ENCODE measurements around the gene EEF1AKMT3.
A peak's percentile ranks its signal among the peaks of the same experiment; 100 is the strongest.
"Not testable (repeated sequence)": the region's sequence is repeated elsewhere in the genome, so short reads cannot be mapped to it uniquely, and the experiment has no call there.

EEF1AKMT3 gene

DNA sequence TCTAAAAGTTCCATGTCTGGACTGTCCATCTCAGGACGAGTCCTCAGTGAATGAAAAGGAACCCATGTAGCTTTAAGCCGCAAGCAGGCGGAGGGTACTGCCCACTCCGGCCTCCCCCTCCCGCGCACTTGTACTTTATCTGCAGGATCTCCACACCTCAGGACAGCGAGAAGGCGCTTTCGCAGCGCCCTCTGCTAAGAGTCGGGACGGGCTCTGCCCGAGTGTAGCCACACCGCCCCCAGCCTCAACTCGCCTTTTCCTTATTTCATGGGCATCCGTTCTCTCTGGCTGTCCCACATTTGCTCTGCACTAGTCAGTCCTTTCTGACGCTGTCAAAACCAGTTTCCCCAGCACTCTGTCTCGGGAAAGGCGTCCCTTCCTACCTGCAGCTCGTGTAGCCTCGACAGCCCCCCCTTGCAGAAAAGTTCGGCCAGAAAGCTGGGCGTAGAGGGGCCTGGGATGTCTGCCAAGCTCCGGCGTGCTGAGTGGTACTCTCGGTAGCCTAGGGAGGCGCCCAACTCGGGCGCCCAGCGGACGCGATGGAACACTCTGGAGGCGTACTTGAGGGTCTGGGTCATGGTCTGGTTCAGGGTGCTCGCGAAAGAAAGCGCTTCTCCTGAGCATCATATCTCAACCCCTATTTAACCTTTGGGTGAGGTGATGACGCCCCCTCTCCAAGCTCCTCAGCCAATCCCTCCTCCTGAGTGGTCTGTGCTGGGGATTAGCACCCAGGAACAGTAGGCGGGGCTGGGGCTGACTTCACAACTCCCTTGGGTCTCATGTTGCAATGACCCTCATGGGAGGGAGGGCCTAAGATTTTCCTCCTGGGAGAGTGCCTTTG lies 5.7 kb upstream of the EEF1AKMT3 start, which contains the start of gene CYP27B1:
Gene CYP27B1 (minus strand): TSS at position 615 of the 841 bp plus-strand sequence. CDS start 37 bp downstream, at position 578.
- no peak for DNase-seq

DNA sequence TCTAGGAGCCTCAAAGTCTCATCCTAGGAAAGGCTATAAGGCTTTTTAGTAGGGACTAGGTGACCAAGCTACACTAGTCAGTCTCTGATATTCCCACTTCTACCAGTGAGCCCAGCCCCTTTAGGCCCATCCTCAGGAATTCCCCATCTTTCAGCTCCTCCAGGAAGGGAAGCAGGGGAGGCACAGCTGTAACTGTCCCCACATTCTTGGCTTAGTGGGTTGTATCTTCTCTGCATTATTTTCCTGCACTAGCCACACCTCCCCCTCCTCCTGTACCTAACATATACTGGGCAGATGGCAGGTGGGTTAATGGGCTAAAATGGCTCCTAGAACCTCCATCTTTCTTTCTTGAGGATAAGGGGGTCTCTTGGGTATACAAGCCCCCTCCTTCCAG lies 5.1 kb upstream of the EEF1AKMT3 start:
- no peak for DNase-seq

DNA sequence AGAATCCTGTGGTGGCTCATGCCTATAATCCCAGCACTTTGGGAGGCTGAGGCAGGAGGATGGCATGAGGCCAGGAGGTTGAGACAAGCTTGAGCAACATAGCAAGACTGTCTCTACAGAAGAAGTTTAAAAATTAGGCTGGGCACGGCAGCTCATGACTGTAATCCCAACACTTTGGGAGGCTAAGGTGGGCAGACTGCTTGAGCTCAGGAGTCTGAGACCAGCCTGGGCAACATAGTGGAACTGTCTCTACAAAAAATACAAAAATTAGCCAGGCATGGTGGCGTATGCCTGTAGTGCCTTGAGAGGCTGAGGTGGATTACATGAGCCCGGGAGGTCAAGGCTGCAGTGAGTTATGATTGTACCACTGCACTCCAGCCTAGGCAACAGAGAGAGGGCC lies 4.5 kb upstream of the EEF1AKMT3 start:
- no peak for DNase-seq

DNA sequence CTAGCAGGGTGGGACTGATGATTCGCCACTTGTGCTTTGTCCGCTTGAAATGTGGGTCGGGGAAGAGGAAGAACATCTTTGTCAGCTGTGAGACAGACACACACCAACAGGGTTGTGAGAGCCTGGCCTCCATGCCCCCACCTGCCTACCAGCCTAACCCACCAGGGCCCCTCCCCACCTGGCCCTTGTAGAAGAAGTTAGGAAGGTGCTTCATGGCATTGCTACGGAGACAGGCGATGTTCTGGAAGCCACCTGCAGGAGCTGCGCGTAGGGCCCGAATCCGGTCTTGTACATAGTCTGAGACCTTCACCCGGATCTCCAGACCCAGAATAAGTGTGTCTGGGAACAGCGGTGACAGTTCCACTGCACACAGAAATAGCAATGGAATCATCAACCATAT lies 2.8 kb upstream of the EEF1AKMT3 start:
- DNase-seq, result no peak

DNA sequence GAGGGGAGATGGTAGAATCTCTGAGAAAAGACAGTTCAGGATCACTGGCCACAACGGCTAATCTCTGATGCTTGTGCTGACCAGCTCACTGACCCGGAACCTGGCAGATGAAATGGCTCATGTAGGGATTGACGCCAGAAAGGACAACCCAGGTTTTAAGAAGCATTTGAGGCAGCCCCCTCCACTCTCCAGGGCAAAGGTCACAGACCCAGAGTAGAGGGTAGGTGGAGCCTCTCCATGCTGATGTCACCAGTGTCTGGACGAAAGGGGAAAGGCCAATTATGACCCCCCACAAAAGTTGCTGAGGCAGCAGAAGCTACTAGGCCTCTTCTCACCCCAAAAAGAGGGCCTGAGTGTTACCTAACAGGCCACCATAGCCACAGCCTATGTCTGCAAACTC lies 1.7 kb upstream of the EEF1AKMT3 start:
- DNase-seq, result no peak

DNA sequence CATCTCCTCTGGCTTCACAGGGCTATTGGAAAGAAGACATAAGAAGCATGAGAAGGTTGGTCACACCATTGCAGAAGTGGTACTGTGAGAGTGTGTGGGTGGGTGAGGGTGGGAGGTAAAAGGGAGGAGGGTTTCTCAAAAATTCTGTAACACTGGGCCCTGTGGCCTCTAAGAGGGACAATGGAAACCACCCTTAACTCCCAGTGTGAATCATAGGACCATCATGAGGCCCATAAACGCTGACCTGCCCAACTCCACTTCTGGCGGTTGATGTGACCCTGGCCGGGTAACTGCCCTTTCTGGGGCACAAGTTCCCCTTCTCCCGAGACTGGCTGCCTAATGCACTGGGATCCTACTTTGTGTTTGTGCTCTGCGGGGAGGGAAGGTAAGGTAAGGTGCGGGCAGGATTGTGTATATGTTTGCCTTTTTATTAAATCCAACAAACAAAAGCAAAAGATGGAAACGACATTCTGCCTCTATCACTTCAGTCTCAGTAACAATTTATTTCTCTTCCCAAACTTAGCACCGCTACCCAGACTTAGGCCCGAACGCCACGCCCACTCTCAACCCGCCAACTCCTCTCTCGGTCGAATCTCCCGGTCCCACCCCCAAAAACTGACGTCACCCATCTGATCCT lies 1.1 kb upstream of the EEF1AKMT3 start:
- peak; percentile 92 for DNase-seq

DNA sequence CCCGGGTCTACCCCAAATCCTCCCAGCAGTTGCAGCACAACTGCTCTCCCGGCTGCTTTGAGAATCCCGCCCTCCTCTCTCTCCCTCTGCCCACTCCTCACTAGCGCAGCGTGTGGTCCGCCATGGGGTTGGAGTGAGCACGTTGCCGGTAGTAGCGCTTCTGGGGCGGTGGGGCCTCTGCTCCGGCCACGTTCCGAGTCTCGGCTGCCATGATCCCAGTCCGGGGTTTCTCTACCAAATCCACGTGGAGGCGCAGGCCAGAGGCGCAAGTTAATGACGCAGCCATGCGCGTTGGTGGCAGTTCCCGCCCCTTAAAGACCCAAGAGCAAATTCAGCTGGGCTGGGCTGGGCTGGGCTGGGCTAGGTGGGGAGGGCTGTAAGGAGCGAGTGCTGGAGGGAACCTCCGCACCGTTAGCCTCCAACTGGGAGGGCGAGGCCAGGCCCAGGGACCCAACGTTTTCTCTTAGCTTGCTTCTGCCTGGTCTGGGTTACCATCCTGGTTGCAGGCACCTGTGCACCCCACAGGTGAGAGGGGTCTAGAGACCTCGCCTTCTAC lies 463 bp upstream of the EEF1AKMT3 start, which contains the start of gene METTL1:
Gene METTL1 (minus strand): TSS at position 233 of the 556 bp plus-strand sequence. CDS start 22 bp downstream, at position 211.
- peak; percentile 97 for DNase-seq

DNA sequence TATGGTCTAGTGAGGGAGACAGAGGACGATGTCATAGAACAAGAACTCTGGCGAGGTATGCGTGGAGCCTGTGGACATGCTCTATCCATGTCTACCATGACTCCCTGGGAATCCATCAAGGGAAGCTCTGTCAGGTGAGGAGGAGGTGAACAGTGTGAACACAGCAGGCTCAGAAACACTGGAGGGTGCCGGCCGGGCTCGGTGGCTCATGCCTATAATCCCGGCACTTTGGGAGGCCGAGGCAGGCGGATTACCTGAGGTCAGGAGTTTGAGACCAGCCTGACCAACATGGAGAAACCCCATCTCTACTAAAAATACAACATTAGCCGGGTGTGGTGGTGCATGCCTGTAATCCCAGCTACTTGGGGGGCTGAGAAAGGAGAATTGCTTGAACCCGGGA lies 2.2 kb downstream of the EEF1AKMT3 start:
- not testable (repeated sequence) for DNase-seq

DNA sequence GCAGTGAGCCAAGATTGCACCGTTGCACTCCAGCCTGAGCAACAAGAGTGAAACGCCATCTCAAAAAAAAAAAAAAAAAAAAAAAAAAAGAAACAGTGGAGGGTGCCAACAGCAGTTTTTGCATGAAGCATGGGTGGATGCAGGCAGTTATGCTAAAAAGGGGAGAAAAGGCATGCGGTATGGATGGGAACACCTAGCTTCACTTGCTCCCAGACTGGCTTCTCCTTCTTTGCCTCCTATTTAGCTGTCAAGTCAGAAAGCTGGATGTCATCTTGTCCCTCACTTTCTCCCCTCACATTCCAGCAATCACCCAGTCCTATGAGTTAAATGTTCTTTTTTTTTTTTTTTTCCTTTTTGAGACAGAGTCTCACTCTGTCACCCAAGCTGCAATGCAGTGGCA lies 2.6 kb downstream of the EEF1AKMT3 start:
- no peak for DNase-seq

DNA sequence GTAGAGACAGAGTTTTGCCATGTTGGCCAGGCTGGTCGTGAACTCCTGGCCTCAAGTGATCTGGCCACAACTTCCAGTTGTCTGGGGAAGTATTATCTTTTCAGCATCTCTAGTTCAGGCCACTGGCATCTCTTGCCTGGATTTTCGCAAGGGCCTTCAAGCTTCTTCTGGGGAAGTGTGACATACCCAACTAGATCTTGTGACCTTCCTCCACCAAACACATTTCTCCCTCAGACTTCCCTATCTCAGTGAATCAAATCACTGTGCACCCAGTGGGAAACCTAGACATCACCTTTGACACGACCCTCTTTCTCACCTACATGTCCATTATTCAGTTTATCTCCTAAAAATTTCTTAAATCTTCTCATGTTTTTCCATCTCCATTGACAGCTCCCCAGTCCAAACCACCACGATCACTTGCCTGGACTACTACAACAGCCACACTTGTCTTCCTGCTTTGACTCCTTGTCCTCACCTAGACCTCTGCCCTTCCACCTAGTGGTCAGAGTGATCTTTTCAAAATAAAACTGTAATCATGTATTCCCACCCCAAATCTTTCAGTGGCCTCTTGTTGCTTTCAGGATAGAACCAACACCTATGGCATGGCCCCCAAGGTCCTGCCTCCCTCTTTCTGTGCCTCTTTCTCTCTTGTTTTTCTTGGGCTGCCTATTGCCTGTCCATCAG lies 3.3 kb downstream of the EEF1AKMT3 start:
- no peak for DNase-seq

DNA sequence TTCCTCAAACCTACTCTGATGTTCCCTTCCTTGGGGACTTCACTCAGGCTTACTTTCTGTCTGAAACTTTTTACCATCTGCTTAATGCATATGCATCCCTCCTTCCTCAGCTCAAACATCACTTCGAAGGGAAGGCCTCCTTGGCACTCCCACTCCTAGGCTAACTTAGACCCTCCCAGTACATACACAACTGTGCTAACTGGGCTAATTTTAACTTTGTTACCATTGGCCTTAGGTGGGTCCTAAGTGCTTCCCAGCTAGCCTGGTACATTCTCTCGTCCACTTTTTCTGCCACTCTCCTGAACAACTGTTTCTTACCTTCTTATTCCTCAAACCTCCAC lies 3.8 kb downstream of the EEF1AKMT3 start:
- DNase-seq, result no peak

DNA sequence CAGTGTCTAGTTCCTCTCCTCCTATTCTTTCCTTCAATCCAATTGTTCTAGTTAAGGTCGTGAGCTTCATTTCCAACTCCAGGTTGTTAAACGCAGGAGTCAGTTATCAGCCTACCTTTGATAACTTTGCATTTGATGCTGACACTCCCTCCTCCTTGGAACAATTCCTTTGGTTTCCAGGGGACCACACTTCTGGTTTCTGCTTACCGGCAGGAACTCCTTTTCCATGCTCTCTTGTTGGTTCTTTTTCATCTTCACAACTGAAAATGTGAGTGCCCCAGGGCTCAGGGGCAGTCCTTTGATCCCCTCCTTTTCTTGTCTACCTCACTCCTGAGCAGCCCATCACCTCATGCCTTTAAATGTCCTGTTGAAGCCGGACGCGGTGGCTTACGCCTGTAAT lies 5.0 kb downstream of the EEF1AKMT3 start:
- no peak for DNase-seq

DNA sequence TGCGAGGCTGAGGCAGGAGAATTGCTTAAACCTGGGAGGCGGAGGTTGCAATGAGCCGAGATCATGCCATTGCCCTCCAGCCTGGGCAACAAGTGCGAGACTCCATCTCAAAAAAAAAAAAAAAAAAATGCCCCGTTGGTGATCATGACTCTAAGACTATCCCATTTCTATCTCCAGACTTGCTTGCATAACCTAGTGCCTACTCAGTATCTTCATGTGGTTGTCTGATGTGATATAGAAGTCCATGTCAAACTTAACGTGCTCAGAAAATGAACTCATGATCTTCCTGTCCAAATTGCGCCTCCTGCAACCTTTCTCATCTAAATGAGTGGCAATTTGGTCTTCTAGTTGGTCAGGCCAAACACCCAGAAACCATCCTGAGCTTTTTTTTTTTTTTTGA lies 5.5 kb downstream of the EEF1AKMT3 start:
- no peak for DNase-seq

DNA sequence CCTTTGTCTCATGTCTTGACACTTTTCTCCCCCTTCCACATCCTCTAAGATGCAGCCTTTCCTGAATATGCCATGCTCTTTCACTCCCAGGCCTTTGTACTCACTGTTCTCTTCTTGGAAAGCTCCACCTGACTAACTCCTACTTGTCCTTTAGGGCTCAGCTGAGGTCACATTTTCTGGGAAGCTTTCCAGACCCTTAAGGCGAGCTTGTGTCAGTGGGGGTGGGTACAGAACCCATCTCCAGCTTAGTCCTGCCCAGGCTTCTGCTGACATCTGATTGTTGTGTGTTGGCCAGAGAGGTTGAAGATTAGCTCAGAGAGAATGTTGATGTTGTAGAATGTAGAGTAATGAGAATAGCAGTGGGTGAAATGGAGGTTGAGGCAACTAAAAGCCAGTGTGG lies 7.3 kb downstream of the EEF1AKMT3 start:
- no peak for DNase-seq

DNA sequence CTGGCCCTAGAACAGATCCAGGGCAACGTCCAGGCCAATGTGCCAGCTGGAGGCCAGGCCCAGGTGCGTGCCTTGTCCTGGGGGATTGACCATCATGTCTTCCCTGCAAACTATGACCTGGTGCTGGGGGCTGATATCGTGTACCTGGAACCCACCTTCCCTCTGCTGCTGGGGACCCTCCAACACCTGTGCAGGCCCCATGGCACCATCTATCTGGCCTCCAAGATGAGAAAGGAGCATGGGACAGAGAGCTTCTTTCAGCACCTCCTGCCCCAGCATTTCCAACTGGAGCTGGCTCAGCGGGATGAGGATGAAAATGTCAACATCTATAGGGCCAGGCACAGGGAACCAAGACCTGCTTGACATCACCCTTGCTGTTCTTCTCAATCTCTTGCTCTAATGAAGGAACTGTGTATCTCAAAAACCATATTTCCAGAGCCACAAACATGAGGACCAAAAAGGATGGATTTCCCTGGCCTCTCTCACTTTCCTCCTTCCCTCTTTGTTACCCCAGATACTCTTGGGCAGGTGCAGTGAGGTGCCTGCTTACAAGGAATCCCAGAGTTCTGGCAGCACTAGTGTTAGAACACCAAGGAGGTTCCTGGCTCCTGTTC lies 8.0 kb downstream of the EEF1AKMT3 start:
- no peak for DNase-seq

DNA sequence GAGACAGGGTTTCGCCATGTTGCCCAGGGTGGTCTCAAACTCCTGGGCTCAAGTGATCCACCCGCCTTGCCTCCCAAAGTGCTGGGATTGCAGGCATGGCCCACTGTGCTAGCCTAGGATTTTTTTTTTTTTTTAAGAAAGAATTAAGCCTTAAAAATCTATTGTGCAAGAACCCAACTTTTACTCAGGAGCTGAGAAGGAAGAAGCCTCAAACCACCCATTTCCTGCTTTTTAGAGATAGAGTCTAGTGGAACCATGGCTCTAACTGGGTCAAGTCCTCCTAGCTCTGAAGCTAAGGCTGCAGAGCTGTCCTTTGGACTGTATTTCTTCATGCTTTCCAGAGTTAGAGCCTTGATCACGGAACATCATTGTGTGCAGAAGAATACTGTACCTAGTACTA lies 8.8 kb downstream of the EEF1AKMT3 start:
- no peak for DNase-seq

DNA sequence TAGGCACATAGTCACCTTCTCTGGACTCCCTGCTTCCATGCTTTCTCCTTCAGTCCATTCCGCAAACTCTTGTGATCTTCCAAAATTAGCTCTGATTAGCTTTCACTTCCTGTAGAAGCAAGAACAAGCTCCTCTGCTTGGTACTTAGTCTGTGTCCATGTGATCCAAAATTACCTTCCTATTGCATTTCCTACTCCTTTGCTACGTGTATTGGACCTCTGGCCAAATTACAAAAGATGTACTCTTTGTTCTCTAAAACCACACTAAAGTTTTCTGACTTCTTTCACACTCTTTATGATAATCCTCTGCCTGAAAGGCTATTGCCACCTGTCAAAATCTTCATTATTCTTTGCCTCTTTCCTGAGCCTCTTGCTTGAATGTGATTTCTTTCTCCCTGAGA lies 9.4 kb downstream of the EEF1AKMT3 start:
- no peak for DNase-seq

DNA sequence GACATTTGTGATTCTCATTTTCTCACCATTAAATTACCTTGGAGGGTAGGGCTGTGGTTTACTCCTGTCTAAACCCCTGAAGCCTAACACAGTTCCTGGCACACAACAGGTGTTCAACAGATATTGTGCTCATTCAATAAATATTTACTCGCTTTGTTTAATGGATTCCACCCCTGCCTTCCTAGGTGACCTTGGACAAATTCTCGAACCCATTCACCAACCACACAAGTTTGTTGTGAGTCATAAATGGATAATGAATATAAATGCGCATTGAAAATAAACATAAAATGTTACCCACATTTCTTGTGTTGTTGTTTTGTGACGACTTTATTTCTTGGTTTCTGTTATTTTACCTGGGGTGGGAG lies 9.8 kb downstream of the EEF1AKMT3 start:
- no peak for DNase-seq

DNA sequence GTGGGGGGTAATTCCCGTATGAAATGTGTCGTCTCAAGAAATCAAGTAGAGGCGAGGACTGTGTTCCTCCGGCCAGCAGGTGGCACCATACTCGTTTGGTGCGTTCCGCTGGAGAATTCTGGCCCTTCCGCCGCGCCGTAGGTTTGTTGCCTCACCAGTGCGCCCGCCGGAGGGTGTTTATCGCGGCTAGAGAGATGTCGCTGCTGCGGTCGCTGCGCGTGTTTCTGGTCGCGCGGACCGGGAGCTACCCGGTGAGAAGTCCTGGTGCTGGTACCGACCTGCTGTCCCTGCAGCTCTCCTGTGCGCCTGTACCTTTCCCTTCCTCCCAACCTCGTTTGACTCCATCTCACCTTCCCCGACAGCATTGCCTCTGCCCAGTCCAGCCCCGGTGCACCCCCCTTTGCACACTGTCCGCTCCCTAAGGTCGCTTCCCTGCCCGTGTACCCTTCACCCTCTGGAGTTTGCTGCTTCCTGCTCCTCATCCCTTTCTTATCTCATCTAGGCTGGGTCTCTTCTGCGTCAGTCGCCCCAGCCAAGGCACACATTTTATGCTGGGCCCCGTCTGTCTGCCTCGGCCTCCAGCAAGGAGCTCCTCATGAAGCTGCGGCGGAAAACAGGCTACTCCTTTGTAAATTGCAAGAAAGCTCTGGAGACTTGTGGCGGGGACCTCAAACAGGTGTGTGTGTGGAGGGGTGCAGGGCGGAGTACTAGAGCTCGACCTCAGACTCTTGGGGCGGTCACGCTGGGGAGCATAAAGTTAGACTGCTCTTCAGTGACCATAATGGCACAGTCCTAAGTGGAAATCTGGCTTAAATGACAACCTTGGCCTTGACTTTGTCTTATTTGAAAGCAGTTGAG lies 10.4 kb downstream of the EEF1AKMT3 start, which contains the start of gene TSFM:
Gene TSFM (plus strand): TSS at position 180 of the 858 bp plus-strand sequence. CDS start 15 bp downstream, at position 195.
- peak; percentile 92 for DNase-seq

DNA sequence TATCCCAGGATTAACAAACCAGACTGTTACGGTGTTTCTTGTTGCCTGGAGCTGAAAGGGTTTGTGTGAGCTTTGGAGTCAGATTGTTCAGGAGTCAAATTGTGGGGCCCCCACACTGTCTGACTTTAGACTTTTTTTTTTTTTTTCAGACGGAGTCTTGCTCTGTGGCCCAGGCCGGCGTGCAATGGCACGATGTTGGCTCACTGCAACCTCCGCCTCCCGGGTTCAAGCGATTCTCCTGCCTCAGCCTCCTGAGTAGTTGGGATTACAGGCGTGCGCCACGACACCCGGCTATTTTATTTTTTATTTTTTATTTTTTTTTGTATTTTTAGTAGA lies 11.0 kb downstream of the EEF1AKMT3 start:
- DNase-seq, result no peak

DNA sequence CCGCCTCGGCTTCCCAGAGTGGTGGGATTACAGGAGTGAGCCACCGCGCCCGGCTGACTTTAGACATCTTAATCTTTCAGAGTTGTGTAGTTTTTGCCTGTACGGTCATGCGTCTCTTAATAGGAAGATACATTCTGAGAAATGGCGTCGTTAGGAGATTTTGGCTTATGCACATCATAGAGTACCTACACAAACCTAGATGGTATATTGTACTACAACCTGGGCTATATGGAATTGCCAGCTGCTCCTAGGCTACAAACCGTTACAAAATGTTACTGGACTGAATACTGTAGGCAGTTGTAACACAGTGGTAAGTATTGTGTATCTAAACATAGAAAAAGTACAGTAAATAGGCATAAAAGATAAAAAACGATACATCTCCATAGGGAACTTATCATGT lies 11.4 kb downstream of the EEF1AKMT3 start:
- DNase-seq, result no peak

DNA sequence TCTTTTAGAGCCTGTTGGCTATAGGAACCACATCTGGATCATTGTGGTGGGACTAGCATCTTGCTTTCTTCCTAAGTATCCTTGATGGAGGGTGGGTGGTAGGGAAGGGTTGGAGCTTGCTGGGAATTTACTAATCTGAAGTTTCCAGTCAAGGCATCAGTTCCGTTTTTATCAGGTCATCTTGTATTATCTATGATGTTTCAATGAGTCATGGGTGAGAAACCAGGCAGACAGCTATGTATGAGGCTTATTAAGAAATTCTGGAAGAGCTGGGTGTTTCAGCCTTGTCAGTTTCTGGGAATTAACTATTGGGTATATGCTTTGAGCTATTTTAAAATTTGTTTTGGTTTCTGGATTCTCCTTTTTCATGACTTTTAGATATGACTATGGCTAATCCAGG lies 21.5 kb downstream of the EEF1AKMT3 start:
- peak; percentile 76 for DNase-seq

Data from fibroblast of upper back skin (primary cell).